Transverse colon (tissue), 4 donors: ENCODE measurements around the gene HMGN5. TPM values are rescaled to one million over a fixed set of nuclear protein-coding genes. Genes with fewer than 3 reads are reported as not detected.
A peak's percentile ranks its signal among the peaks of the same experiment; 100 is the strongest.

Experiments used
- DNase-seq: peaks from one replicate; pipeline ENCODE4 v3.0.0-alpha.2; 2019
- H3K27ac ChIP-seq, 4 donors: fragments of 200-600 bp; sonication (generic); 2 replicates each; pipeline ENCODE4 v1.5.1; 2016 to 2018; ENCODE audit warnings: inconsistent platforms in 4 of 4
- H3K27me3 ChIP-seq: fragments of 200-600 bp; sonication (generic); 2 replicates; pipeline ENCODE4 v1.5.1; 2017; ENCODE audit warnings: inconsistent platforms
- H3K36me3 ChIP-seq, 4 donors: fragments of 200-600 bp; sonication (generic); 2 replicates each; pipeline ENCODE4 v1.5.1; 2017 to 2019; ENCODE audit warnings: inconsistent platforms in 4 of 4
- H3K4me1 ChIP-seq, 4 donors: fragments of 200-600 bp; sonication (generic); 2 replicates each; pipeline ENCODE4 v1.5.1; 2017 to 2020; ENCODE audit warnings: inconsistent platforms in 4 of 4
- H3K4me3 ChIP-seq, 4 donors: fragments of 200-600 bp; sonication (generic); 1 replicate in 1 of 4; 2 replicates in 3 of 4; pipeline versions ENCODE4 v1.5.1 to v1.6.1; 2017 to 2019; ENCODE audit warnings: inconsistent platforms in 4 of 4
- H3K9me3 ChIP-seq, 2 donors: fragments of 200-600 bp; sonication (generic); 2 replicates each; pipeline ENCODE4 v1.5.1; 2017 to 2019; ENCODE audit warnings: inconsistent platforms in 2 of 2
- CTCF ChIP-seq, 5 experiments: fragments of 200-600 bp in 3 of 5; fragments of 450-650 bp in 2 of 5; sonication (generic) in 3 of 5; IDR thresholded peaks; 1 replicate in 2 of 5; 2 replicates in 3 of 5; pipeline ENCODE4 v1.5.1; 2016 to 2017; ENCODE audit warnings: antibody characterized with exemption in 5 of 5, inconsistent platforms in 3 of 5, mild to moderate bottlenecking in 2 of 5, moderate library complexity in 1 of 5
- EP300 ChIP-seq: sonication (generic); formaldehyde crosslinking; IDR thresholded peaks from one replicate; pipeline ENCODE4 v1.6.1; 2017; ENCODE audit warnings: antibody characterized with exemption, low read depth
- POLR2A ChIP-seq: fragments of 450-650 bp; IDR thresholded peaks from one replicate; pipeline ENCODE4 v1.6.1; 2016; ENCODE audit warnings: antibody characterized with exemption, mild to moderate bottlenecking, moderate library complexity
- POLR2AphosphoS5 ChIP-seq, 3 donors: sonication (generic); formaldehyde crosslinking; IDR thresholded peaks; one replicate each; pipeline ENCODE4 v1.6.1; 2016; ENCODE audit warnings: antibody characterized with exemption in 3 of 3
- WGBS, 2 donors: methylation state at CpG; one replicate each; pipeline ENCODE4 v1.1.5; 2018; ENCODE audit warnings: low coverage in 1 of 2; 5-methylcytosine and 5-hydroxymethylcytosine counted together
- in situ Hi-C, 4 donors: fragments of 200-750 bp; cut with MboI; loops; one replicate each; pipeline versions ENCODE4 v1.15.0 to v1.15.1; 2017; ENCODE audit warnings: low sequenced_read_pairs in 3 of 4, low pct_ligation_motif_present in 1 of 4, low pct_unique_long_range_greater_than_20kb in 1 of 4
- intact Hi-C: fragments of 100-400 bp; cut with DNase I; formaldehyde crosslinking; loops from one replicate; pipeline ENCODE4 v1.15.1; 2023; ENCODE audit warnings: low total_unique reads
- total RNA-seq, 4 donors: library from RNA; depleted of rRNA; stranded (reverse); fragments of >200 nt; gene quantifications; one replicate each; pipeline ENCODE4 v1.1.0, GENCODE V29; 2016

HMGN5 gene
- total RNA-seq, 4 donors from 2014 or later: 3.0 to 6.1 (median 5.7) TPM; not detected in 1

DNA sequence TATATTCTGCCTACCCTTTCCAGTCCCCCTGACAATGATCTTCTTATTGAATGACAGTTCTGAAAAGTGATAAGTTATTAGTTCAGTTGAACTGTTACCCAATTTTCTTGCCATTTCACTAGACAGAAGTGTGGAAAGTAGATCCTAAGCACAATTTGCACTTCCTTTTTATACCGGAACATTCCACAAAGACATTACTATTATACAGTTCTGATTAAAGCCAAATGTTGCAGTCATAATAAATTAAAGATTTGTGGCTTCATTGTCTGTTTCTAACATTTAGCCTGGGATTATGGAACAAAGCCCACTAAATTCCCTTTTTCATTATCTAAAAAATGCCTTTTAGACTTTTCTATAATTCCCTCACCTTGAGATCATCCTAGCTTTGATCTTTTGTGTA, 14.0 kb upstream of the HMGN5 start:
- intact Hi-C loops (no loop called here), in situ Hi-C loops (no loop called here)
- H3K36me3 ChIP-seq: no peaks in the 10 kb centered on the region
- H3K4me3 ChIP-seq: no peak overlapping the region
- 61% methylated on average over 1 of the region's 1 CpG; no CpG with 5 or more reads in 1 of the 2 donors for WGBS, 2 donors
- H3K4me1 ChIP-seq: no peaks in the 10 kb centered on the region
- no peaks in the 10 kb centered on the region for H3K9me3 ChIP-seq
- no peak for TF ChIP-seq CTCF (IDR thresholded peaks at IDR 0.05)
- no peak for TF ChIP-seq POLR2AphosphoS5 (IDR thresholded peaks at IDR 0.05)
- TF ChIP-seq POLR2A: no peak
- TF ChIP-seq EP300: no peak
- H3K27ac ChIP-seq: no peak overlapping the region
- DNase-seq: no peak
- no peaks in the 10 kb centered on the region for H3K27me3 ChIP-seq

DNA sequence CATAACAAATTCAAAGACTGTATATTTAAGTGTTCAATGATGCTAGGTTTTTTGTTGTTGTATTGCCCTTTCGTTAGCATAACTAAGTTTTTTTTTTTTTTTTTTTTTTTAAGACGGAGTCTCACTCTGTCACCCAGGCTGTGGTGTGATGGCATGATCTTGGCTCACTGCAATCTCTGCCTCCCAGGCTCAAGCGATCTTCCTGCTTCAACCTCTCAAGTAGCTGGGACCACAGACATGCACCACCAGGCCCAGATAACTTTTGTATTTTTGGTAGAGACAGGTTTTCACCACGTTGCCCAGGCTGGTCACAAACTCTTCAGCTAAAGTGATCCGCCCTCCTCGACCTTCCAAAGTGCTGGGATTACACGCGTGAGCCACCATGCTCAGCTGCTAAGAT, 7.2 kb upstream of the HMGN5 start:
- in situ Hi-C loops (no loop called here), intact Hi-C loops (loop anchor here (2.0 kb wide), 1 partner anchor 48 kb away; no protein-coding TSS in a partner anchor)
- Histone ChIP-seq H3K9me3 (no peaks in the 10 kb centered on the region), H3K4me1 (no peaks in the 10 kb centered on the region), H3K27me3 (no peaks in the 10 kb centered on the region), H3K4me3 (no peak overlapping the region), H3K27ac (no peak overlapping the region), H3K36me3 (no peaks in the 10 kb centered on the region)
- TF ChIP-seq CTCF (IDR thresholded peaks at IDR 0.05) (no peak), POLR2AphosphoS5 (IDR thresholded peaks at IDR 0.05) (no peak), EP300 (no peak), POLR2A (no peak)
- no peak for DNase-seq
- WGBS, 2 donors: 69 to 79% methylated on average over 2 to 8 of the region's 8 CpGs

- H3K27me3 ChIP-seq: no peaks in the 10 kb centered on the region
- TF ChIP-seq EP300: no peak
- no peak for TF ChIP-seq POLR2AphosphoS5 (IDR thresholded peaks at IDR 0.05)
- intact Hi-C loops: no loop called here
- H3K36me3 ChIP-seq: no peaks in the 10 kb centered on the region
- no peaks in the 10 kb centered on the region for H3K4me1 ChIP-seq
- DNase-seq: no peak
- H3K27ac ChIP-seq: no peak overlapping the region
- H3K9me3 ChIP-seq: no peaks in the 10 kb centered on the region
- in situ Hi-C loops: no loop called here
- WGBS, 2 donors: 17 to 28% methylated on average over 1 of the region's 1 CpG
- H3K4me3 ChIP-seq: no peak overlapping the region
Observed at GRCh38 chrX:81206476-81206875, 4.8 kb upstream of the HMGN5 start.

DNA sequence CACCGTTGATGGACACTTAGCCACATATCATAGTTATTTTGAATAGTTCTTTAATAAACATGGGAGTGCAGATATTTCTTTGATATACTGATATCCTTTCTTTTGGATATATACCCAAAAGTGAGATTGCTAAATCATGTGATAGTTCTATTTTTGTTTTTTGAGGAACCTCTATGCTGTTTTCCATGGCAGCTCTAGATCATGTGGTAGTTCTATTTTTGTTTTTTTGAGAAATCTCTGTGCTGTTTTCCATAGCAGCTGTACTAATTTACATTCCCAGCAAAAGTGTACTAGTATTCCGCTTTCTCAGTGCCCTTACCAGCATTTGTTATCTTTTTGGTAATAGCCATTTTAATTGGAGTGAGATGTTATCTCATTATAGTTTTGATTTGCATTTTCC, 3.8 kb upstream of the HMGN5 start:
- in situ Hi-C loops: no loop called here
- no peaks in the 10 kb centered on the region for H3K4me1 ChIP-seq
- no peak for TF ChIP-seq EP300
- H3K27ac ChIP-seq: no peak overlapping the region
- no peaks in the 10 kb centered on the region for H3K27me3 ChIP-seq
- DNase-seq: no peak
- intact Hi-C loops: no loop called here
- no peaks in the 10 kb centered on the region for H3K36me3 ChIP-seq
- H3K4me3 ChIP-seq: no peak overlapping the region
- 75 to 83% methylated on average over 1 to 2 of the region's 2 CpGs for WGBS, 2 donors
- H3K9me3 ChIP-seq: no peaks in the 10 kb centered on the region

DNA sequence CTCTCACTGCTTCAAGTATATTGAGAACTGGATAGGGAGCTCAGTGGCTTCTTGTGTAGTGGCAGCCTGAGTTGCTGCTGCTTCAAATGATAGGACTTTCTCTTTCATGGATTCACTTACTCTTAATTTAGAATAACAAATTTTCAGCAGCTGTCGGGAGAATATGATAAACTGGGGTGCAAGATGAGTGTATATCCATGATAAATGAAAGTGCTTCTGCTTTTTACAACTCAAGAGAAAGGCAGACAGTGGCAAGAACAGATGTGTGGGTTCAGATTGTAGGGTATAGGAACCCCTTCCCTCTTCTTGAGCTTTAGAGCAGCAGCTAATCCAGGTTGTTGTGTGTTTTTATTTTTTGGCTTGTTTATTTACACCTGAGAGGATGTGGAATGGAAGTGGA, 1.2 kb upstream of the HMGN5 start:
- Histone ChIP-seq H3K4me1 (no peaks in the 10 kb centered on the region), H3K27ac (peak overlapping the region; percentile 68 to 91 (median 88)), H3K4me3 (peak overlapping the region in 3 of 4 donors; percentile 38 to 64 (median 57)), H3K9me3 (no peaks in the 10 kb centered on the region), H3K27me3 (no peaks in the 10 kb centered on the region), H3K36me3 (no peaks in the 10 kb centered on the region)
- DNase-seq: no peak
- intact Hi-C loops (no loop called here), in situ Hi-C loops (no loop called here)
- TF ChIP-seq POLR2AphosphoS5 (IDR thresholded peaks at IDR 0.05) (no peak), EP300 (no peak), POLR2A (no peak), CTCF (IDR thresholded peaks at IDR 0.05) (no peak)
- 33% methylated on average over 1 of the region's 1 CpG; no CpG with 5 or more reads in 1 of the 2 donors for WGBS, 2 donors
